Smooth muscle cell (in vitro differentiated cells): ENCODE measurements around the gene GANC. TPM values are rescaled to one million over a fixed set of nuclear protein-coding genes. Genes with fewer than 3 reads are reported as not detected.

Experiments
- DNase-seq: peaks from one replicate; lab custom pipeline; 2025; ENCODE audit not compliant: unreplicated experiment; lab: John Stamatoyannopoulos, UW
- H2AFZ ChIP-seq: fragments of 200-600 bp; sonication (generic); 2 replicates; pipeline ENCODE4 v1.6.0; 2016; ENCODE audit warnings: antibody characterized with exemption, low read depth, mild to moderate bottlenecking
- H3F3A ChIP-seq: fragments of 200-600 bp; sonication (generic); 2 replicates; pipeline ENCODE4 v1.6.0; 2017; ENCODE audit warnings: antibody characterized with exemption, low read depth
- H3K27ac ChIP-seq: fragments of 200-600 bp; sonication (generic); 2 replicates; pipeline ENCODE4 v1.5.1; 2016; ENCODE audit warnings: low read depth, mild to moderate bottlenecking
- H3K27me3 ChIP-seq: fragments of 200-600 bp; sonication (generic); 2 replicates; pipeline ENCODE4 v1.6.1; 2016; ENCODE audit warnings: low read depth, mild to moderate bottlenecking
- H3K36me3 ChIP-seq: fragments of 200-600 bp; sonication (generic); 2 replicates; pipeline ENCODE4 v1.5.1; 2016; ENCODE audit warnings: low read depth
- H3K4me1 ChIP-seq: fragments of 200-600 bp; sonication (generic); 2 replicates; pipeline ENCODE4 v1.5.1; 2016; ENCODE audit warnings: low read depth
- H3K4me2 ChIP-seq: fragments of 200-600 bp; sonication (generic); 2 replicates; pipeline ENCODE4 v1.6.0; 2016; ENCODE audit warnings: mild to moderate bottlenecking
- H3K4me3 ChIP-seq: fragments of 200-600 bp; sonication (generic); 2 replicates; pipeline ENCODE4 v1.5.1; 2016; ENCODE audit warnings: mild to moderate bottlenecking
- H3K79me2 ChIP-seq: fragments of 200-600 bp; sonication (generic); 2 replicates; pipeline ENCODE4 v1.6.0; 2016; ENCODE audit warnings: low read depth, mild to moderate bottlenecking
- H3K9ac ChIP-seq: fragments of 200-600 bp; sonication (generic); 2 replicates; pipeline ENCODE4 v1.6.0; 2016; ENCODE audit warnings: low read depth
- H3K9me3 ChIP-seq: fragments of 200-600 bp; sonication (generic); replicated peaks from 2 replicates; pipeline ENCODE4 v1.5.1; 2016; ENCODE audit warnings: low read depth
- H4K20me1 ChIP-seq: fragments of 200-600 bp; sonication (generic); 2 replicates; pipeline ENCODE4 v1.6.0; 2016; ENCODE audit warnings: low read depth
- WGBS: methylation state at CpG from one replicate; pipeline ENCODE4 v1.1.7; 2016; ENCODE audit warnings: low lambda C conversion rate; 5-methylcytosine and 5-hydroxymethylcytosine counted together
- polyA plus RNA-seq: library from polyadenylated mRNA; unstranded; fragments of >200 nt; fragmentation: Nextera tagmentation; extraction: Ambion mirVana; gene quantifications from 2 replicates; pipeline ENCODE4 v1.2.1, GENCODE V29; 2016
- total RNA-seq: library from RNA; depleted of rRNA; stranded (reverse); fragments of >200 nt; gene quantifications from 2 replicates; pipeline ENCODE4 v1.2.3, GENCODE V29; 2014
- TF ChIP-seq, protein P1 (sequence below): fragments of 200-600 bp; sonication (generic); IDR thresholded peaks from 2 replicates; pipeline ENCODE4 v1.5.1; 2017; ENCODE audit warnings: borderline replicate concordance, mild to moderate bottlenecking, antibody characterized with exemption; ENCODE audit not compliant: insufficient read depth, poor library complexity, severe bottlenecking

GANC gene
- total and polyA plus RNA-seq, 2 experiments from 2014 or later = 12.6 to 13.1 TPM

- TF ChIP-seq, protein P1, sequence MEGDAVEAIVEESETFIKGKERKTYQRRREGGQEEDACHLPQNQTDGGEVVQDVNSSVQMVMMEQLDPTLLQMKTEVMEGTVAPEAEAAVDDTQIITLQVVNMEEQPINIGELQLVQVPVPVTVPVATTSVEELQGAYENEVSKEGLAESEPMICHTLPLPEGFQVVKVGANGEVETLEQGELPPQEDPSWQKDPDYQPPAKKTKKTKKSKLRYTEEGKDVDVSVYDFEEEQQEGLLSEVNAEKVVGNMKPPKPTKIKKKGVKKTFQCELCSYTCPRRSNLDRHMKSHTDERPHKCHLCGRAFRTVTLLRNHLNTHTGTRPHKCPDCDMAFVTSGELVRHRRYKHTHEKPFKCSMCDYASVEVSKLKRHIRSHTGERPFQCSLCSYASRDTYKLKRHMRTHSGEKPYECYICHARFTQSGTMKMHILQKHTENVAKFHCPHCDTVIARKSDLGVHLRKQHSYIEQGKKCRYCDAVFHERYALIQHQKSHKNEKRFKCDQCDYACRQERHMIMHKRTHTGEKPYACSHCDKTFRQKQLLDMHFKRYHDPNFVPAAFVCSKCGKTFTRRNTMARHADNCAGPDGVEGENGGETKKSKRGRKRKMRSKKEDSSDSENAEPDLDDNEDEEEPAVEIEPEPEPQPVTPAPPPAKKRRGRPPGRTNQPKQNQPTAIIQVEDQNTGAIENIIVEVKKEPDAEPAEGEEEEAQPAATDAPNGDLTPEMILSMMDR = no peak
- Histone ChIP-seq H3K9me3 (no peaks in the 10 kb centered on the region), H3K27me3 (no peaks in the 10 kb centered on the region), H3K4me1 (no peaks in the 10 kb centered on the region), H2AFZ (no peak overlapping the region), H3K4me2 (no peak overlapping the region), H3K4me3 (no peak overlapping the region), H3K9ac (no peak overlapping the region), H3K27ac (no peak overlapping the region), H3K79me2 (no peaks in the 10 kb centered on the region), H4K20me1 (no peaks in the 10 kb centered on the region), H3F3A (no peaks in the 10 kb centered on the region), H3K36me3 (no peaks in the 10 kb centered on the region)
- 67% methylated on average over 7 of the region's 7 CpGs for WGBS
- DNase-seq = no peak
These were observed 87.0 kb downstream of the GANC start for GRCh38 chr15:42359985-42360384.

GRCh38 chr15:42360535-42361112 is 87.6 kb downstream of the GANC start:
- H3K9ac ChIP-seq = no peak overlapping the region
- no peak overlapping the region for H3K4me2 ChIP-seq
- H3K79me2 ChIP-seq = no peaks in the 10 kb centered on the region
- H2AFZ ChIP-seq = no peak overlapping the region
- TF ChIP-seq, protein P1 = no peak
- no peaks in the 10 kb centered on the region for H3K36me3 ChIP-seq
- H3K9me3 ChIP-seq = no peaks in the 10 kb centered on the region
- no peaks in the 10 kb centered on the region for H4K20me1 ChIP-seq
- 95% methylated on average over 5 of the region's 5 CpGs for whole genome bisulfite sequencing
- H3K4me3 ChIP-seq = no peak overlapping the region
- no peaks in the 10 kb centered on the region for H3F3A ChIP-seq
- no peak for DNase-seq
- H3K27ac ChIP-seq = no peak overlapping the region
- H3K27me3 ChIP-seq = no peaks in the 10 kb centered on the region
- no peaks in the 10 kb centered on the region for H3K4me1 ChIP-seq

GRCh38 chr15:42363487-42363886 is 90.5 kb downstream of the GANC start:
- TF ChIP-seq, protein P1 = no peak
- H3K4me2 ChIP-seq = no peak overlapping the region
- H2AFZ ChIP-seq = no peak overlapping the region
- H3F3A ChIP-seq = no peaks in the 10 kb centered on the region
- H3K9me3 ChIP-seq = no peaks in the 10 kb centered on the region
- H3K9ac ChIP-seq = no peak overlapping the region
- H3K36me3 ChIP-seq = no peaks in the 10 kb centered on the region
- no peaks in the 10 kb centered on the region for H4K20me1 ChIP-seq
- WGBS = 38% methylated on average over 3 of the region's 3 CpGs
- H3K27me3 ChIP-seq = no peaks in the 10 kb centered on the region
- no peak overlapping the region for H3K4me3 ChIP-seq
- no peak for DNase-seq
- no peaks in the 10 kb centered on the region for H3K79me2 ChIP-seq
- H3K4me1 ChIP-seq = no peaks in the 10 kb centered on the region
- no peak overlapping the region for H3K27ac ChIP-seq

DNA sequence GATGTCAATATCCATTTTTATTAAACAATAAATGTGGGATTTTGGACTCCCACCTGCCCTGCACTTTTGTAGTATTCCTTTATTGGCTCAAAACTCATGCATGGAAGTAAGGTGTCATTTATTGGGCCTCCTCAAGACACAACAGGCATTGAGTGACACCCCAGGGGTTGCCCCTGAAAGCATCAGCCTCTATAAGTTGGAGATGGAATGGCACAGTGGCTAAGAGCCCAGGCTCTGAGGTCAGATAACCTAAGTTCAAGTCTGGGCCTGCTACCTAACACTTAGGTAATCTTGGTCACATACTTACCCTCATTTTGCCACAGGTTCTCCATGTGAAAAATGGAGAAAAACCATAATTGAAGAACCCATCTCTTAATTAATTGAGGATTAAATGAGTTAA is 90.9 kb downstream of the GANC start:
- Histone ChIP-seq H4K20me1 (no peaks in the 10 kb centered on the region), H3K36me3 (no peaks in the 10 kb centered on the region), H3K9ac (no peak overlapping the region), H3K4me1 (no peaks in the 10 kb centered on the region), H3K4me3 (no peak overlapping the region), H3K4me2 (no peak overlapping the region), H3F3A (no peaks in the 10 kb centered on the region), H3K9me3 (no peaks in the 10 kb centered on the region), H3K27ac (no peak overlapping the region), H3K79me2 (no peaks in the 10 kb centered on the region), H3K27me3 (no peaks in the 10 kb centered on the region), H2AFZ (no peak overlapping the region)
- DNase-seq = no peak
- TF ChIP-seq, protein P1 = no peak
